NCI-H226 (cell line): ENCODE measurements around the gene HID1.
"Not testable (repeated sequence)": the region's sequence is repeated elsewhere in the genome, so short reads cannot be mapped to it uniquely, and the experiment has no call there.

ENCODE experiments used
- DNase-seq: peaks from one replicate; pipeline ENCODE4 v3.0.0-alpha.2; 2015

HID1 gene, protein sequence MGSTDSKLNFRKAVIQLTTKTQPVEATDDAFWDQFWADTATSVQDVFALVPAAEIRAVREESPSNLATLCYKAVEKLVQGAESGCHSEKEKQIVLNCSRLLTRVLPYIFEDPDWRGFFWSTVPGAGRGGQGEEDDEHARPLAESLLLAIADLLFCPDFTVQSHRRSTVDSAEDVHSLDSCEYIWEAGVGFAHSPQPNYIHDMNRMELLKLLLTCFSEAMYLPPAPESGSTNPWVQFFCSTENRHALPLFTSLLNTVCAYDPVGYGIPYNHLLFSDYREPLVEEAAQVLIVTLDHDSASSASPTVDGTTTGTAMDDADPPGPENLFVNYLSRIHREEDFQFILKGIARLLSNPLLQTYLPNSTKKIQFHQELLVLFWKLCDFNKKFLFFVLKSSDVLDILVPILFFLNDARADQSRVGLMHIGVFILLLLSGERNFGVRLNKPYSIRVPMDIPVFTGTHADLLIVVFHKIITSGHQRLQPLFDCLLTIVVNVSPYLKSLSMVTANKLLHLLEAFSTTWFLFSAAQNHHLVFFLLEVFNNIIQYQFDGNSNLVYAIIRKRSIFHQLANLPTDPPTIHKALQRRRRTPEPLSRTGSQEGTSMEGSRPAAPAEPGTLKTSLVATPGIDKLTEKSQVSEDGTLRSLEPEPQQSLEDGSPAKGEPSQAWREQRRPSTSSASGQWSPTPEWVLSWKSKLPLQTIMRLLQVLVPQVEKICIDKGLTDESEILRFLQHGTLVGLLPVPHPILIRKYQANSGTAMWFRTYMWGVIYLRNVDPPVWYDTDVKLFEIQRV

DNA sequence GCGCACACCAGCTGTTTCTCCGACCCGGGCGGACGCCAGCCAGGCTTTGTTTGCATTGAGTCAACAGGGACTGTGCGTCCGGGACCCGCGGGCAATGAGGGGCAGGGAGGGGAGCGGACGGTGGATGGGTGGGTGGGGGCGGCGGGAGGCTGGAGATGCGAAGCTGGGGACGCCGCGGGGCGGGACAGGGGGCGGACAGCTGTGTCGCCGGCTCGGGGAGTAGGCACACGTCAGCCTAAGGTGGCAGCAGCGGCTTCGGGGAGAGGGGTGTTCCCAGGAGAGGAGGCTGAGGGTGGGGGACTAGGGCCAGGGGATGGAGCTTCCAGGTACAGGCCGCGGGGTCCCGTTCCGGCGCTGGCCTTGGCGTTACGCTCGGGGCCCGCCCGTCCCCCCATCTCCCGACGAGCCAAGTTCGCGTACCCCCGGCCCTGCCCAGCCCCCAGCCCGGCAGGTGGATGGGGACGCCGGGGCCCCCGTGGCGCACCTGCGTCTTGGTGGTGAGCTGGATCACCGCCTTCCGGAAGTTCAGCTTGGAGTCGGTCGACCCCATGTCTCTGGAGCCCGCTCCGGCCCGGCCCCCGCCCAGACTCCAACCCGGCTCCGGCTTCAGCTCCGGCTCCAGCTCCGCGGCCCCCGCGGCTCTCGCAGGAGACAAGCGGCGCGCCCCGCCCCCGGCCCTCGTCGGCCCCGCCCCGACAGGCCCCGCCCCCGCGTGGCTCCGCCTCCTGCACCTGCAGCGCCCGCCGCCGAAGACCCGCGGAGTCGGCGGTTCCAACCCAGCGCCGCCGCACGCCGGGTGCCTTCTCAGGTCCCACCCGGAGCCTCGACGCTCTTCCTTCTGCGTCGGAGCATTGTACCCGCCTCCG is at the start of gene HID1:
Gene HID1, minus strand, starts transcription at position 653 of the 866 bp plus-strand sequence. Its CDS starts 103 bp downstream, at position 550.
- DNase-seq: peak; percentile 27

- DNase-seq: no peak
These were observed 48.0 kb upstream of the HID1 start for GRCh38 chr17:75020331-75021110.

- DNase-seq: no peak
These were observed 47.2 kb upstream of the HID1 start for GRCh38 chr17:75019710-75020109.

DNA sequence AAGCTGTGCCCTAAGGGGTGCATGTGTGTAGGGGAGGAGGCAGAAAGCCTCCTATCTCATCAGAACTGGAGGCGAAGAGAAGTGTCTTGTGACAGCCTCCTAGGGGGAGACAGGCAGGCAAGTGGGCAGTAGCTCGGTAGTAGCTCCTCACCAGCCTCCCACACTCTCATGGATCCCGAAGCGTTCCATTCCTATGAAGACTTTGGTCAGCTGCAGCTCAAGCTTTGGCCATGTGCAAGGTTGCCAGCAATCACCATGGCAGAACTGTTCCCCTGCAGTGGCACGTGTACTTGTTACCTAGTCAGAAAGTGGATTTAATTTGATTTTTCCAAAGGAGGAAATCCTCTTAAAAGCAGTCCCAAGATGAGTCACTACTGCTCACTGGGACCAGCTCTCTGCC is 46.6 kb upstream of the HID1 start:
- DNase-seq: no peak

GRCh38 chr17:75013092-75013559 is 40.6 kb upstream of the HID1 start:
- no peak for DNase-seq

DNA sequence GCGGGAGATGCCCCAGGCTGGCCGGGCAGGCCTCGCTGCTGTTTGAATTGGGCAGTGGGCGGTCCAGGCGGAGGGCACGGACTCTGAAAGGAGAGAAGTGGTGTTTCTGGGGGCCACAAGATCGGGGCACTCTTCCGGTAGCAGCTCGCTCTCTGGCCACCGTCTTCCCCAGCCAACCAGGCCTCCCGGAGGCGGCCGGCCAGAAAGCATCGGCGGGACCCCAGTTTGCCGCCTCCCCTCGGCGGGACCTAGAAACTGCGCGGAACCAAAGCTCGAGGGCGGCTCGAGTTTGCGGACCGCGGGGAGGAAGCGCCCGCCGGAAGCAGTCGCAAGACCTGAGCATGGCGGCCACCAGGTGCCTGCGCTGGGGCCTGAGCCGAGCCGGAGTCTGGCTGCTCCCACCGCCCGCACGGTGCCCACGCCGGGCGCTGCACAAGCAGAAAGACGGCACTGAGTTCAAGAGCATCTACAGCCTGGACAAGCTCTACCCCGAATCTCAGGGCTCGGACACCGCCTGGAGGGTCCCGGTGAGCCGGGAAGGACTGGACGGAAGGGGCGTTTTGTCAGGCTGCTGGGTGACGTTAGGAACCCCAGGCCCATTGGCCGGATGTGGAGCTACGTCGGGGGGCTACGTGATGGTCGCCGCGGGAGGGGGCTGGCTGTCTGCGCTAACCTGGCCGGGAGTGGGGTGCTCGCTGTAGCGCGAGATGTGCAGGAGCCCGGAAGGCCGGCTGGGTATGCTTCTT is 40.0 kb upstream of the HID1 start, which contains the start of gene MRPL58:
Gene MRPL58, plus strand, starts transcription at position 325 of the 746 bp plus-strand sequence. Its CDS starts 17 bp downstream, at position 342.
- peak; percentile 80 for DNase-seq

GRCh38 chr17:75012096-75012345 is 39.5 kb upstream of the HID1 start:
- DNase-seq: no peak

DNA sequence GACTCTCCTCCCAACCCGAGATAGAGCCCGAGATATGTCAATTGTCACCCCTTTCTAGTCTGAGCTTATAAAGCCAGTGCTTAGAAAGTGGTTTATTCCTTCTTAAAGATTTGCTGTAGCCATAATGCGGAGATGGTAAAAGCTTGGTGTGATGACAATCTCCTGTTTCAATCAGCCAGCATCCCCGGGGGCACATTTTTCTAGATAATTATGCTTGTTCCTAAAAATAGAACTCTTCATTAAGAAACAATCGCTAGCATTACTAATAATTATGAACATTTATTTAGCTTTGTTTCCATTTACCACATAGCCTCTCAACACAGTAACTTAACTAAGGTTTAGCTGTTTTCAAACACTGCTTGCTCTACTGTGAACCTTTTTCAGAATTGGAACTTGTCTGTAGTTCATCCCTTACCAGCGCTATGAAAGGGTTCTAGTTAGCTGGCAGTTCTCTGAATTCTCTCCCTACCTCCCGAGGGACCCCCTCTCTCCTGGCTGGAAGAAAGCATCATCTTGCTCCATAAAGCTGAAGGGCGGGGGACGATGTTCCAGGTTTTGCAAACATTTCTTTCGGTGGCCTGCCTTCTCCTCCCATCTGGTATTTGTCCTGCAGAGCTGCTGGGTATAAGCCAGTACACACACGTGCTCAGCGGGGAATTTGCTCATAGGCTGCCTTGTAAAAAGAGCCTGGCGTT is 39.0 kb upstream of the HID1 start:
- no peak for DNase-seq

GRCh38 chr17:75010683-75011400 is 38.3 kb upstream of the HID1 start:
- peak; percentile 69 for DNase-seq

- no peak for DNase-seq
These were observed 36.7 kb upstream of the HID1 start for GRCh38 chr17:75009139-75009724.

DNA sequence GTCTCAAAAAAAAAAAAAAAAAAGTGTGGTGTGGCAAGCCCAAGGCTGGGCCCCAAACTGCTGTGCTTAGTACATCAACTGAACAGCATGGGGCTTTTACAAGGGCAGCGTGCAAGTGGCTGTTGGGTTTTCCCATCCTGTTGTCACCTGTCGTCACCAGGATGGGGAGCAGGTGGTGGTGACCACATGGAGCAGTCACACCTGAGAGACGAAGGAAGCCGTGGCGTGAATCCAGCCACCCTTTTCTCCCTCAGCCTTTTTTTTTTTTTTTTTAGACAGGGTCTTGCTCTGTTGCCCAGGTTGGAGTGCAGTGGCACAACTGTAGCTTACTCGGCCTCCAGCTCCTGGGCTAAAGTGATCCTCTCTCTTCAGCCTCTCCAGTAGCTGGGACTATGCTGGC is 35.8 kb upstream of the HID1 start:
- DNase-seq: no peak

- no peak for DNase-seq
These were observed 34.1 kb upstream of the HID1 start for GRCh38 chr17:75006653-75007052.

DNA sequence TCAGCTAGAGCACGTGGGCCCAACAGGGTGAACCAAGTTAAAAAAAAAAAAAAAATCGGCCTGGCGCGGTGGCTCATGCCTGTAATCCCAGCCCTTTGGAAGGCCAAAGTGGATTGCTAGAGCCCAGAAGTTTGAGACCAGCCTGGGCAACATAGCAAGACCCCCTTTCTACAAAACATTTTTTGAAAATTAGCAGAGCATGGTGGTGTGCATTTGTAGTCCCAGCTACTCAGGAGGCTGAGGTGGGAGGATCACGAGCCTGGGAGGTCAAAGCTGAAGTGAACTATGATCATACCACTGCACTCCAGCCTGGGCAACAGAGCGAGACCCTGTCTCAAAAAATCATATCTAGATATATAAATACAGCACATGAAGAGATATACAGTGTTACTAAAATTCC is 33.5 kb upstream of the HID1 start:
- DNase-seq: not testable (repeated sequence)

GRCh38 chr17:75005291-75005690 is 32.7 kb upstream of the HID1 start:
- no peak for DNase-seq

GRCh38 chr17:75004371-75004770 is 31.8 kb upstream of the HID1 start:
- DNase-seq: no peak

- DNase-seq: no peak
These were observed 31.4 kb upstream of the HID1 start for GRCh38 chr17:75003957-75004355.

DNA sequence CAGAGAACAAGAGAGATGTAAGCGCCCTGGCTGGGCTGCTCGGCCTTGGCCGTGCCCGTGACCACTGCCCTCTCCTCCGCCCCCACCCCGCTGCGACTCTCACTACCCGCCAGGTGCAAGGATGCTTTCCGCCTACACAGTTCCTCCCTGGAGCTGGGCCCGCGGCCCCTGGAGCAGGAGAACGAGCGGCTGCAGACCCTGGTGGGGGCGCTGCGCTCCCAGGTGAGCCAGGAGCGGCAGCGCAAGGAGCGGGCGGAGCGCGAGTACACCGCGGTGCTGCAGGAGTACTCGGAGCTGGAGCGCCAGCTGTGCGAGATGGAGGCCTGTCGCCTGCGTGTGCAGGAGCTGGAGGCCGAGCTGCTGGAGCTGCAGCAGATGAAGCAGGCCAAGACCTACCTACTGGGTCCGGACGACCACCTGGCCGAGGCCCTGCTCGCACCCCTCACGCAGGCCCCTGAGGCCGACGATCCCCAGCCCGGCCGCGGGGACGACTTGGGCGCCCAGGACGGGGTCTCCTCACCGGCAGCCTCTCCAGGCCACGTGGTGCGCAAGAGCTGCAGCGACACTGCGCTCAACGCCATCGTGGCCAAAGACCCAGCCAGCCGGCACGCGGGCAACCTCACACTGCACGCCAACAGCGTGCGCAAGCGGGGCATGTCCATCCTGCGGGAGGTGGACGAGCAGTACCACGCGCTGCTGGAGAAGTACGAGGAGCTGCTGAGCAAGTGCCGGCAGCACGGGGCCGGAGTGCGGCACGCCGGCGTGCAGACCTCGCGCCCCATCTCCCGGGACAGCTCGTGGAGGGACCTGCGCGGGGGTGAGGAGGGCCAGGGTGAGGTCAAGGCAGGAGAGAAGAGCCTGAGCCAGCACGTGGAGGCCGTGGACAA is 30.8 kb upstream of the HID1 start:
- DNase-seq: no peak

DNA sequence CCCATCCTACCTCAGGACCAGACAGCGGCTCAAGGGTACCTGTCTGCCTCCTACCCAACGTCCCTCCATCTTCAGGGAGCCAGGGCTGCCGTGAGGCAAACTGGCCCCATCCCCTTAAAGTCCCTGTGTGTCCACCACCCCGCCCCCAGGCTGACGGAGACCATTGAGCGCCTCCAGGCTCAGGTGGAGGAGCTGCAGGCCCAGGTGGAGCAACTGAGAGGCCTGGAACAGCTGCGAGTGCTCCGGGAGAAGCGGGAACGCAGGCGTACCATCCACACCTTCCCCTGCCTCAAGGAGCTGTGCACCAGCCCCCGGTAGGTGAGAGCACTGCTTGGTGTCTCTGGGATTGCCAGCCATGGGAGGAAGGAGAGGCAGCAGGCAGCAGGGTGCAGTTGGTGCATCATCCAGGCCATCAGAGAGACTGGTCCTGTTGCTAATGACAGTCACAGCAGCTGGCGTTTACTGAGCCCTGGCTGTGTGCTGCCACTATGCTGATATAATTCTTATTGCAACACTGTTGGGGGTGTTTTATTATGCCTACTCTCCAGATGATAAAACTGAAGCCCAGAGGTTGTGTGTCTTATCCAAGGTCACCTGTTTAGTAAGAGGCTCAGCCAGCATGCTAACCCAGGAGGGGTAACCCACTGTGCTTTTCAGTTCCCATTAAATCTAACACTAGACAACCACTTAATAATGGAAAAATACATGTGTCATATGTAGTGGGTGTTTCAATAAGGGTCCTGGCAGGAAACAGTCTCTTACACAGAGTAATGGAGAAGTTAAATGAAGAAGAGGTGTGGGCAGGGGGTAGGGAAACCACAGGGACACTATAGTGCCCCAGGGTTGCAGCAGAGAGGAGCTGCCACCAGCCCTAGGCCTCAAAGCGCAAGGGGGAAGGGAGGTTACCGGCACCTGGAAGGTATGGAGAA is 29.6 kb upstream of the HID1 start:
- DNase-seq: no peak
